ENCODE data around the gene SV2B. TPM values are rescaled to one million over a fixed set of nuclear protein-coding genes. Genes with fewer than 3 reads are reported as not detected.

SV2B gene
- total and polyA plus RNA-seq, 8 donors: 0.06 to 1.7 (median 0.23) TPM; not detected in 3

DNA sequence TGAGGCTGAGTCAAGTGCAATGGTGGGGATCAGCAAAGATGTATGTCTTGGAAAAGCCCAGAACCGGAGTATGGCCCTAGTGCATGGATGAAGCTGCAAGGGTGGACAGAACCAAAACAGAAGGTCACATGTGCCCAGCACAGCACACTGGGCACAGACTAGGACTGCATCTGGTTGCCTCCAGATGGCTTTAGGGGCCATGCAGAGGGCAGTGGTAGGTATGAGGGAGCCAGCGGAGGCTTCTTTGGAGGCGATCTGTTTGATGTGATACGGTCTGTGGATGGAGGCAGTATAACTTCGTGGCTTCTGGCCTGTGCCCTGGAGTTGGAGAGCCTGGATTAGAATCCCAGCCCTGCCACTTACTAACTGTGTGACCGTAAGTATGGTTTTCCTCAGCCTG, 29.4 kb downstream of the SV2B start:
- Histone ChIP-seq H3K36me3 (no peaks in the 10 kb centered on the region), H3K27ac (no peak overlapping the region), H3K4me3 (no peak overlapping the region), H3K27me3 (peaks cover 0 to 32% (median 6%) of the 10 kb centered on the region in 3 donors), H3K4me1 (no peaks in the 10 kb centered on the region), H3K9me3 (no peaks in the 10 kb centered on the region)
- intact Hi-C loops (cut with DNase I; ENCODE audit: low total_unique reads): no loop called here
- no peak for DNase-seq
- 82 to 93% (median 91%) methylated on average over 6 of the region's 6 CpGs for WGBS, 5 donors
- TF ChIP-seq EP300 (IDR thresholded peaks at IDR 0.05) (no peak), POLR2A (IDR thresholded peaks at IDR 0.05) (no peak), POLR2AphosphoS5 (IDR thresholded peaks at IDR 0.05) (no peak)
- TF ChIP-seq, protein P1, sequence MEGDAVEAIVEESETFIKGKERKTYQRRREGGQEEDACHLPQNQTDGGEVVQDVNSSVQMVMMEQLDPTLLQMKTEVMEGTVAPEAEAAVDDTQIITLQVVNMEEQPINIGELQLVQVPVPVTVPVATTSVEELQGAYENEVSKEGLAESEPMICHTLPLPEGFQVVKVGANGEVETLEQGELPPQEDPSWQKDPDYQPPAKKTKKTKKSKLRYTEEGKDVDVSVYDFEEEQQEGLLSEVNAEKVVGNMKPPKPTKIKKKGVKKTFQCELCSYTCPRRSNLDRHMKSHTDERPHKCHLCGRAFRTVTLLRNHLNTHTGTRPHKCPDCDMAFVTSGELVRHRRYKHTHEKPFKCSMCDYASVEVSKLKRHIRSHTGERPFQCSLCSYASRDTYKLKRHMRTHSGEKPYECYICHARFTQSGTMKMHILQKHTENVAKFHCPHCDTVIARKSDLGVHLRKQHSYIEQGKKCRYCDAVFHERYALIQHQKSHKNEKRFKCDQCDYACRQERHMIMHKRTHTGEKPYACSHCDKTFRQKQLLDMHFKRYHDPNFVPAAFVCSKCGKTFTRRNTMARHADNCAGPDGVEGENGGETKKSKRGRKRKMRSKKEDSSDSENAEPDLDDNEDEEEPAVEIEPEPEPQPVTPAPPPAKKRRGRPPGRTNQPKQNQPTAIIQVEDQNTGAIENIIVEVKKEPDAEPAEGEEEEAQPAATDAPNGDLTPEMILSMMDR (IDR thresholded peaks at IDR 0.05): no peak

DNA sequence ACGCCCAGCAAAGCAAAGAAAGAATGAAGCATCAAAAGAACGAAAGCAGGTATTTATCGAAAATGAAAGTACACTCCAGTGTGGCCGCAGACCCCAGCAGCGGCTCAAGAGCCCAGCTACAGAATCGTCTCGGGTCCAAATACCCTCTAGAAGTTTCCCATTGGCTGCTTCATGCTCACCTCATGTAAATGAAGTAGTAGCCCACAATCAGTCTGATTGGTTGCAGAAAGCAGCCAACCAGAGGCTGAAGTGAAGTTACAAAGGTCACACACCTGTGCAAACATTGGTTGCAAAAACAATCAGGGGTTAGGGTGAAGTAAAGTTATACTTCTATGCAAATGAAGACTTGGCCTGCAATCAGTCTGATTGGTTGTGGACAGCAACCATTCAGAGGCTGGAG, 32.0 kb downstream of the SV2B start:
- no peaks in the 10 kb centered on the region for H3K4me1 ChIP-seq
- no peak overlapping the region for H3K4me3 ChIP-seq
- H3K27ac ChIP-seq: no peak overlapping the region
- intact Hi-C loops (cut with DNase I; ENCODE audit: low total_unique reads): no loop called here
- WGBS, 5 donors: 82 to 91% (median 85%) methylated on average over 7 of the region's 7 CpGs
- H3K9me3 ChIP-seq: no peaks in the 10 kb centered on the region
- TF ChIP-seq POLR2AphosphoS5 (IDR thresholded peaks at IDR 0.05) (no peak), EP300 (IDR thresholded peaks at IDR 0.05) (no peak), POLR2A (IDR thresholded peaks at IDR 0.05) (no peak)
- TF ChIP-seq, protein P1 (IDR thresholded peaks at IDR 0.05): no peak
- H3K36me3 ChIP-seq: no peaks in the 10 kb centered on the region
- no peak for DNase-seq
- H3K27me3 ChIP-seq: peaks cover 0 to 38% (median 6%) of the 10 kb centered on the region in 3 donors

DNA sequence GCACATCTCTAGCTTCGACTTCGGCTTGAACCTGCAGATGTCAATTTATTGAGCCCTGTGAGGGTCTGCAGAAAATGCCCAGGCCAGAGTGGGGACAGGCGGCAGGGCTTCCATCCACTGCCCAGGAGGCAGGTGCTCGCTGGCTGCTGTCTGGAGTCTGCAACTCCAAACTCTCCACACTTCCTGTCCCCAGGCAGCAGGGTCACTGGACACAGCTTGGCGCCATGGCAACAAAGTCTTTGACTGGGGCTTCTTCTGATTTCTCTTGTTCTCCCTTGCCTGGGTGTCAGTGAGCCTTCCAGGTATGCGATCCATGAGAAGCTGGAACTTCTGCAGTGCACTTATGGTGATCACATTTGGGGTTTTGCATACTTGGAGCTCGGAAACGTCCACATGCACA, 33.5 kb downstream of the SV2B start:
- intact Hi-C loops (cut with DNase I; ENCODE audit: low total_unique reads): no loop called here
- H3K9me3 ChIP-seq: no peaks in the 10 kb centered on the region

DNA sequence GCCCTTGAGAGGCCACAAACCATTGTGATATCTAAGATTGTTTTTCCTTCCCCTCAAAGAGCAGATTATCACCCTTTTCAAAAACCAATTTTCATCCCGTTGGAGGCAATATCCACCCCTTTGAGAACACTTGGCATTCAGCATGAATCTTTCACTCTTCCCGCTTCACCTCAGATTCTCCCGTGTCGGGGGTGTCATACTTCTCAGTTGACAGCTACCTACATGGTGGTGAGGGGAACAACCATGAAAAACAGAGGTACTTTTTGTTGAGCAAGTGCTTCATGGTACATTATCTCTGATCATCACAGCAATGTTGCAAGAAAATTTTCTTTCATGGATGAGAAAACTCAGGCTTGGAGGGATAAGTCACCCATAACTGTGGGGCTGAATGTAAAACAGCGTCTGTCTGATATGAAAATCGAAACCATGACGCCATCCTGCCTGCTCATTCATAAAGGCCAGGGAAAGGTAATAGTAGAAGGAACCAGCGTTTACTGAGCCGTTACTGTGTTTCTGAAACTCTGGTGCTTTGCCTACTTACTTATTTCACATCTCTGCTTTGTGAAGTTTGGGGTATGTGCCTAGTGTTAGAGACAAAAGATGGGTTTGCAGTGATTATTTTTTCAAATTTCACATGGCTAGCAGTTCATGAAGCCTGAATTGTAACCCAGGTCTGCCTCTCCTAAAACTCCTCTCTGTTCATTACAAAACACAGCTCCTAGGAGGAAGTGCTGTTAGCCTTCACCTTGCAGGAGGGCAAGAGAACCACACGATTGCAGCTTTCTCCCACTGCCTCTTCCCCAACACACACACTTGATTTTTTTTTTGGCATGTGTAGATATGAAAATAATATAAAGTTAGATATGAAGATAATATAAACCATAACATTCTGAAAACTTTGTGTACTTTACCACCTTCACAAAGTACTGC, 35.4 kb downstream of the SV2B start:
- intact Hi-C loops (cut with DNase I; ENCODE audit: low total_unique reads): no loop called here
- Histone ChIP-seq H3K27me3 (peaks cover 0 to 18% (median 4%) of the 10 kb centered on the region in 3 donors), H3K27ac (no peak overlapping the region), H3K4me1 (no peaks in the 10 kb centered on the region), H3K9me3 (no peaks in the 10 kb centered on the region), H3K36me3 (no peaks in the 10 kb centered on the region), H3K4me3 (no peak overlapping the region)
- TF ChIP-seq, protein P1 (IDR thresholded peaks at IDR 0.05): no peak
- TF ChIP-seq EP300 (IDR thresholded peaks at IDR 0.05) (no peak), POLR2AphosphoS5 (IDR thresholded peaks at IDR 0.05) (no peak), POLR2A (IDR thresholded peaks at IDR 0.05) (no peak)
- no peak for DNase-seq
- WGBS, 5 donors: 73 to 79% (median 76%) methylated on average over 10 of the region's 10 CpGs

More for the DNA sequence above, 33.5 kb downstream of the SV2B start:
- Histone ChIP-seq H3K36me3 (no peaks in the 10 kb centered on the region), H3K27me3 (peaks cover 0 to 32% (median 4%) of the 10 kb centered on the region in 3 donors), H3K27ac (no peak overlapping the region), H3K4me3 (no peak overlapping the region), H3K4me1 (no peaks in the 10 kb centered on the region)
- WGBS, 5 donors: 72 to 83% (median 82%) methylated on average over 8 of the region's 8 CpGs
- no peak for DNase-seq
- TF ChIP-seq POLR2AphosphoS5 (IDR thresholded peaks at IDR 0.05): no peak

Measured in stomach (tissue), 9 donors.